Activated CD4-positive, alpha-beta T cell treated with anti-CD3 and anti-CD28 coated beads, Interleukin-10, Interleukin-2, amounts not matched to agents 100 ng/mL and 50 ng/mL, durations not matched to agents 16 hours and 8 hours (primary cell): ENCODE measurements around the gene TCERG1L.
"Not testable (repeated sequence)": the region's sequence is repeated elsewhere in the genome, so short reads cannot be mapped to it uniquely, and the experiment has no call there.

Experiments
- DNase-seq: peaks from one replicate; pipeline ENCODE4 v3.0.0-alpha.2; 2020

The TCERG1L gene

DNA sequence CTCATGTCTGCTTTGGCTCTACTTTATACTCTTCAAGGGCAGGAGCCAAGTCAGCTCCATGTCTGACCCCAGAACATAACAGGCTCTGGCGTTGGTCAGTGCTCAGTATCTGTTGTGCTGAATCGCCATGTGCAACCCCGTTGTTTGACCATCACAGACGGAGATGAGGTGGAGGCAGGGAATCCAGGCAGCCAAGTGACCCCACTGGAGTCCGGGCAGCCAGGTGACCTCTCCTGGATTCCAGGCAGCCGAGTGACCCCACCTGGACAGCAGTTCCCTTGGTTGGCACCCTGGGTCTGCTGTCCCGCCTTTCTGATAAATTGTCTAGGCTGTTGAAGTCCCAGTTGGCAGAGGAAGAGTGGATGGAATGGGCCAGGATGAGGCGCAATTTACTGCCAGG, 232.2 kb downstream of the TCERG1L start:
- DNase-seq: no peak

DNA sequence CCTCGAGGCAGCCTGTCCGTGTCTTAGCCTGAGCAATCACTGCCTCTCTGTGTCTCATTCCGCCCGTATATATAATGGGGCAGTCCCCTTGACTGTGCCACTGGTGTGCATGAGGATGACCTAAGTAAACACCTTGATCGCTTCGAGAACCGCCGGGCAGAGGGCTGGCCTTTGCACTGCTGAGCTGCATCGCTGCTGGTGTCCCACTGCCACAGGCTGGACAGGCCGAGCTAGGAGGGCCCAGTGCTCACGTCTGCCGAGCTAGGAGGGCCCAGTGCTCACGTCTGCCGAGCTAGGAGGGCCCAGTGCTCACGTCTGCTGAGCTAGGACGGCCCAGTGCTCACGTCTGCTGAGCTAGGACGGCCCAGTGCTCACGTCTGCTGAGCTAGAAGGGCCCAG, 232.6 kb downstream of the TCERG1L start:
- DNase-seq: not testable (repeated sequence)

DNA sequence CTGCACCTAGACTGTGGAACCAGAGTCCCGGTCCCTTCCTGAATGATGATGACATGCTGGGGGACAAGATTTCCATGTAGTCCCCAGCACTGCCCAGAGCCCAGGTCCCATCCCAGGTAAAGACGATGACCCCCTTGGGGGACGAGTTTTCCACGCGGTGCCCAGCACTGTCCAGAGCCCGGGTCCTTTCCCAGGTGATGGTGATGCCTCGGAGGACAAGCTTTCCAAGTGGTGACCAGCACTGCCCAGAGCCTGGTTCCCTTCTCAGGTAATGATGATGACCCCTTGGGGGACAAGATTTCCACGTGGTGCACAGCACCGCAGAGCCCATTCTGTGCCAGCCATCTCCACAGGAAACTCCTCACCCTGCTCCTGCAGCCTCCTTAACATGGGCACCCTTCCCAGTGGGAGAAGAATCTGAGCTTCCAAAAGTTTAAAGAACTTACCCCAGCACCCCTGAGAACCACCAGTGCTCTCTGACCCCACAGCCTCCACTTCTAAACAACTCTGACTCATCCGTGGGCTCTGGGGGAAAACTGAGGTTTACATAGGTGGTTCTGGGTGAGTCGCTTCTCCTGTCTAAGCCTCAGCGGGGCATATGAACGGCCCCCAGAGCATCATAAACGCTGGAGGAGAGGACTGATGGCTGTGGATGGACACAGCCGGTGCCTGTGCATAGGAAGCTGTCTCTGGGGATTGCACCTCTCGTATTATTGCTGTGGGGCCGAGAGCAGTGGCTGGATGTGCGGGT, 233.2 kb downstream of the TCERG1L start:
- DNase-seq: no peak

DNA sequence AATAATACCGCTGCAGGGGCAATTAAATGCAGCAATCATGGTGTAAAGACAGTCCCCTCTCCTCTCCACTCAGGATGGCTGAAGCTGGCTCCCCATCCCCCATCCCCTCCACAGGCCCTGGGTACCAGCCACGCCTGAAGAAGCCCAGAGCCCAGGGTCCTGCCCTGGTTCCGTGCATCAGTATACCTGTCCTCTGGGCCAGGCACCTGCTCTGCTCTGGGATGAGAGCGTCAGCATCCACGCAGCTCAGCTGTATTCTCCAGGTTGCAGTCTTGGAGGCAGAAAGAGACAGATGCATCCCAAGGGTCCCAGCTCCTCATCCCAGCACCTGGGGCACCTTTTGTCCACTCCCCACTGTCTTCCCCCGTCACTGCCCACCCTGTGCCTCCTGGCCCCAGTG, 233.8 kb downstream of the TCERG1L start:
- DNase-seq: no peak

DNA sequence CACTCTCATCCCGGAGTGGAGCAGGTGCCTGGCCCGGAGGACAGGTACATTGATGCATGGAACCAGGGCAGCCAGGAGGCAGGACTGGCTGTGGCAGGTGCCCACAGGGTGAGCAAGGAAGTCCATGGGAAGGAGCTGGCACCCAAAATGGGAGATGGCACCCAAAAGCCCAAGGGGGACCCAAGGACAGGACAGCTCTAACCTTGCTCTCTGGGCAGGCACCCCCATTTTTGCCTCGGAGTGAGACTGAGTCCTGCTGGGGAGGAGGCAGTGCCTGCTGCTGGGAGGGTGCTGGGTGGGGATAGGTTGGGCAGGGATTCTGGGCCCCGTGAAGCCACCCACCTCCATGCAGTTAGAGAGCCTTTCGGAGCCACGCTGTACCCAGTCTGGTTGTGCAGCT, 234.5 kb downstream of the TCERG1L start:
- DNase-seq: no peak

DNA sequence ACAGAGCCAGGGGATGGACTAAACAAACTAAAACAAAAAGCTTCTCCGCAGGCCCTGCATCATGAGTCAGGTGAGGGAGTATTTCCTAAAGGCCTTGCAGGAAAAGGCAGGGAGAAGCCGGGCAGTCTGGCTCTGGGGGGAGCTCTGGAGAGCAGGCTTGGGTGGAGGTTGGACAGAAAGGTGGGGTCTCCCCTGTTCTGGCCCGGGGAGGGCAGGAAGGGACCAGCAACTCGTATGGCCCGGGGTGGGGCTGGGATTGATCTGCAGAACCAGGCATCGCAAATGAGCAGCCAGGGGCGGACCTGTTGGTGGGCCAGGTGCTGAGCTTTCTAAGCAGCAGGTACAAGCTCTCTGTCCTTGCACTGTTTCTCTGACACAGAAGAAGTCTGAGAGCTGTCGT, 235.2 kb downstream of the TCERG1L start:
- no peak for DNase-seq

DNA sequence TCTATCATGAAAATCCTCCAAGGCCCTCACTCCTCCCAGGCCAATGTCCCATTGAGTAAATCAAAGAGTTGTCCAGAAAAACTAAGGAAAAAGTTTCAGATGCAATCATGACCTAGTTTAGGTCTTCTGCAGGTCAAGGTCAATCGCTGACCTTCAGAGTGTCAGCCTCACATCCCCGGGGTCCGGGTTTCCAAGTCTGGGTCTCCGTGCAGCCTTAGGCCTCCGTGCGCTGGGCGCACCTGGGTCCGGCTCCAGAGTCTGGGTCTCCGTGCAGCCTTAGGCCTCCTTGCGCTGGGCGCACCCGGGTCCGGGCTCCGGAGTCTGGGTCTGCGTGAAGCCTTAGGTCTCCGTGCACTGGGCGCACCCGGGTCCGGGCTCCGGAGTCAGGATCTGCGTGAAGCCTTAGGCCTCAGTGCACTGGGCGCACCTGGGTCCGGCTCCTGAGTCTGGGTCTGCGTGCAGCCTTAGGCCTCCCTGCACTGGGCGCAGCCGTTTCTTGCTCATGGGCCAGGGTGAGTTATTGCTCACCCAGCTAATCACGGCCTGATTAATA, 236.2 kb downstream of the TCERG1L start:
- no peak for DNase-seq

DNA sequence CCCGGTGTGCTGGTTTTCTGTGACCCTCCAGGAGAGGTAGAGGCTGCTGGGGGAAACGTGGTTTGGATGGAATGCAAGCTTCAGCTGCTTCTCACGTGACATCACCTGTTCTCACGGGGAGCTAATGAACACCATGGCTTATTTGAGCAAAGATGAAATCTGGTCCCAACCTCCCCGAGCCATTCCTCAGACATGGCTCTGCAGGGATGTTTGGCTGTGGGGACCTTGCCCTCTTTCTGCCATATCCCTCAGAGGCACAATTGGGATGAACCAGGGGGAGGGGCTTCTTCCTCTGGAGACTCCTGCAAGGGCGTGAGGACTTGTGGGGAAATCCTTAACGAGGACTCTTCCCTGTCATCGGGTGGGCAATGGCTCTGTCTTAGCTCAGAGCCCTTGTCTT, 236.8 kb downstream of the TCERG1L start:
- DNase-seq: no peak

DNA sequence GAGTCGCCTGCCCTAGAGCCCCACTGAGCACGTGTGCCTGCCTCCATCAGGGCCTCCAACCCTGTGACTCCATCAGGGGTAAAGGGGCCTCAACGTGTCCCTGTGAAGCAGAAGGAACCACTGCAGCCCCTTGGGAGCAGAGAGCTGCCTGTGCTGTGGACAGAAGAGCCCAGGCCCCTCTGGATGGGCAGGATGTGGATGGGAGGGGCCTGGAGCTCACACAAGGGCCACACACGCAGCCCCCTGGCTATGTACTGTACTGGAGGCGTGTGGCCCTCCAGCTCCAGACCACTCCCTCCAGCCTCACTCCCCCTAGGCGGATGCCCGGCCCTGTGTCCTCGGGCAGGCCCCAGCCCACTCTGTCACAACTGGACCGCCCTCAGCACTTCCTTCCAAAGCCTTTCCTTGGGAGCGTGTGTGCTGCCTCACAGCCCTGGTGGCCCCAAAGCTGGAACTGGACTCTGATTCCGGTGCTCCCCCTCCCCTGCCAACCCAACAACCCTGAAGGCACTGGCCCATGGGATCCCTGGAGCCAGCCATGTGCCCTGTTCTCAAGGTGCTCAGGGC, 238.0 kb downstream of the TCERG1L start:
- no peak for DNase-seq

DNA sequence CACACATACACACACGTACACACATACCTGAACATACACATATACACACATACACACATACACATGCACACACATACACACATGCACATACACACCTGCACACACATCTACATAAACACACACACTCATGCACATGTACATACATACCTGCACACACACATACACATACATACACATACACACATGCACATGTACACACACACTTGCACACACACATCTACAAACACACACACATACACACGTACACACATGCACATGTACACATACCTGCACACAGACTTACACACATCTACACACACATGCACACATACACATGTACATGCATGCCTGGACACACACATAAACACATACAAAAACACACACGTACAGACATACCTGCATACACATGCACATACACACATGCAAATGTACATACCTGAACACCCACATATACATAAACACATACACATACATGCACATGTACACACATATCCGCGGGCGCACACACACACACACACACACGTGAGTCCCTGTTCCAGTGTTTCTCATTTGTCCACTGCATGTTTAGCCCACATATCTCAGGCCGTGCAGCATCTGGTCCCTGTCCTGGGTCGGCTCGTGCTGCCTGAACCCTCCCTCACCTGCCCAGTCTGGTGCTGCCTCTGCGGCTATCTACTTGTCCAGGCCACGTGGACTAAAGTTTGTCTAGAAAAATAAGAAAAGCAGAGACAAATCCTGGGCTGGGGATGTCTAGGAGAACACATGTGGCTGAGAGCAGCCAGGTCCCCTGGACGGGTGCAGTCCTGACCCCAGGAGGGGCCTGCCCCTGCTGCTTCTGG, 238.7 kb downstream of the TCERG1L start:
- no peak for DNase-seq

DNA sequence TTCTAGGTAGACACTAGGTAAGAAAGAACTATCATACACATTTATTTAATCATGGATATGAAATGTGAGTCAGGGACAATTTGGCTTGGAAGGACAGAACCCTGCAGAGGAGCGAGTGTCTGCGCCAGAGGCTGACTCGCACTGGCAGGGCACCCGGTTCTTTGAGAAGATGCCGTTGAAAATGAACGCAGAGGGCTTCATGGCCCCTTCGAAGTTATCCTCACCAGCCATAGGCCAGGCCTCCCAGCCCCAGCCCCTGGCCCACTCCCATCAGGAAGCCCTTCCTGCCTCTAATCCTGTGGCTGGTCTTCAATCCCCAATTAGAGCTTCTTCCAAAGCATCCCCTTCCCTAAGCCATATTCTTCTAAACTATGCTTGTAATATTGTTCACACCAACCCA, 239.8 kb downstream of the TCERG1L start:
- DNase-seq: no peak

DNA sequence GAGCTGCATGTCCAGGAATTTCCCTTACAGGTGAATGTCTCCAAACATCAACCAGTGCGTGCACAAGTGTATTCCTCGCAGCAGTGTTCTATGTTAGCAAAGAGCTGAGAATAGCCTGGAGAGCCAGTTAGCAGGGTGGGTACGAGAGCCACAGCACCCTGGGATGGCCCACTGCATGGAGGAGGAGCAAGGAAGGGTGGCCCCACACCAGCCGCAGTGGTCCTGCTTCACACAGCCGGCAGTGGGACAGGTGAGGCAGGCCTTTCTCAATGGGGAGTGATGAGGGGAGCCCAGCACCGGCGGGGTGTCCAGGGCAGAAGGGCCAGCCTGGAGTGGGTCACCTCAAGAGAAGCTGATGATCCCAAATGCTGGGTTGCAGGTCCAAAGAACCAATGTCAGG, 240.7 kb downstream of the TCERG1L start:
- no peak for DNase-seq

DNA sequence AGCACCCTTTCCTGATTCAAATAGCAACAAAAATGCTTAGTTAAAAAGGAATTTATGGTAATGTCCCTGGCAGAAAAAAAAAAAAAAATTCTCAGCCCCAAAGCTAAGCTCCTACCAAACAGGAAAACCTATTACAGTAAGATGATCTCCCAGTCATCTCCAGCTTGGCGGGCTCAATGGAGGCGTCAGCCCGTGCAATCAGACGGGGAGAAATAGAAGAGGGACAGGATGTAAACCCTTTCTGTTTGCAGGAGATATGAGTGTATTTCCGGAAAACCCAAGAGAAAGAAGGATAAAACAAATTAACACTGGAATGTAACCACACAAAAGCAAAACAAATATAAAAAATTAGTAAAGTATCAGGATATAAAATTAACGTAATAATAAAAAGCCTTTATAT, 242.8 kb downstream of the TCERG1L start:
- no peak for DNase-seq

DNA sequence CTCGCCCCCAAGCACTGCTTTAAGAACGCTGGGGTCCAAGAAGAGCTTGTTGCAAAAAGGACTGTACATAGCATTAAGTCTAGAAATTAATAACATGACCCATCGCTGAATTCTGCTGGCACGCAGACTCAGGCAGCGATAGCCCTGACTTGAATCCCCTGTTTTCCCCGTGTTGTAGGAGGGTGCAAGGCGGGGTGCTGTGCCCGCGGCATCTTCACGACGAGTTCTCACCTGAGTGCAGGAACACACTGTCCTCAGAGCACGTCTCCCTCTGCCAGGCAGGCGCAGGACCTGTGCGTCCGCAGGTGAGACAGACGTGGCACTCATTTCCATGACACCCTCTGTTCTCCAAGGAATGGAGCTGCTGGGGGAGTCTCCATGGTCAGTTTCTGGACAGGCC, 243.2 kb downstream of the TCERG1L start:
- no peak for DNase-seq

DNA sequence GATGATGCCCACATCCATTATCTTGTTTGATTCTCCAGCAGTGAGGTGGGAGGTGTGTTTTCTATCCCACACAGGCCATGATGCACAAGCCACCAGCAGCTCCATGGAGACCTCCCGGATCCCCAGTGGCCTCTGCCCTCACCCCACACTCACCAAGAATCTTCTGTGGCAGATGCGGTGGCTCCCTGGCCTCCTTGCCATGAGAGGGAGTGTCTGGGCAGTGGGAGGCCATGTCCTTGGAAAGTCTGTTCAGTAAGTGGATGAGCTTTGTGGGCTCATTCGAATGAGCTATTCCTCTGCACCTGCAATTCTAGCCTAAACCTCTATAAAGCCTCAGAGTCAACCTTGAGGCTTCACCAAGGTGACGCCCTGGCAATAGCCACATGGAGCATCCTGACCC, 243.8 kb downstream of the TCERG1L start:
- DNase-seq: no peak

DNA sequence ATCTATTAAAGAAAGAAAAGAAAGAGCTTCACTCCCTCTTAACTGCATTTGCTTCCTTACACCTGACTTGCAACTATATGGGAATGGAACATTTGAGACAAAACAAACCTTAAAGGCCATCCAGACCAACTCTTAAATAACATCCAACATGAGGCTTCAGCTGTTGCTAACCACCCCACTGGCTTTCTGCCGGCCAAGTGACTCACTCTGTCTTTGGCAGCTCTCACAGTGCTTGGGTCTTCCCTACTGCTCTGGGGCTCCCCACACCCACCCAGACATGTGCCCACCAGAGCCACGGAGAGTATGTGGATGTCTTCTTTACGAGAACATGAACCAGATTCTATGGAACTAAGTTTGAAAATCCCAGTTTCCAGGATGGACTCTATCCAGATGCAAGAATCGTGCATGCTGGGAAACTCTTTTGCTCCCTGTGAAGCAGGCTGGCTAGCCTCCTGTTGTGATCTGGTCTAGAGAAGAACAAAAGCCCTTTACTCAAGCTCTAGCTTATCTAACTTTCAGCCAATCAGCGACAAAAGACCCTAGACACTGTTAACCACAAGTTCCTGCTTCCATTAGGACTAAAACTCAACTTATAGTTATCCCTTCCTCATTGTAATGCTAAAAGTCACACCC, 245.7 kb downstream of the TCERG1L start:
- no peak for DNase-seq

DNA sequence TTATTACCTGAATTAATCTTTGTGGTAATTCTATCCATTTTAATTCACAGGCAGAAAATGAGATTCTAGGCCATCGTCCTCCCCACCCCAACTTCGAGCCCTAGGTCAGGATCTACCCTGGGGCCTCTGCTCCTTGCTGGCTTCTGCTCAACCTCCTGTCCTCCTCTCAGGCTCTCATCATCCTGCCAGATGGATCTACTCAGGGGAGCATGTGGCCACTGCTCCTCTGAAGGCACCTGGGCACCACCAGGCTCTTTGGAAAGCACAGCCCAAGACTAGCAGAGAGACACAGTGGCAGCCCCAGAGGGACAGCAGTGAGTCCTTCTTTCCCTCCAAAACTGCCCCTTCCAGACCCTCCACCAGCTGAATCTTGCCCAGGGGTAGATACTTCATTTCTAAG, 248.2 kb downstream of the TCERG1L start:
- DNase-seq: no peak

DNA sequence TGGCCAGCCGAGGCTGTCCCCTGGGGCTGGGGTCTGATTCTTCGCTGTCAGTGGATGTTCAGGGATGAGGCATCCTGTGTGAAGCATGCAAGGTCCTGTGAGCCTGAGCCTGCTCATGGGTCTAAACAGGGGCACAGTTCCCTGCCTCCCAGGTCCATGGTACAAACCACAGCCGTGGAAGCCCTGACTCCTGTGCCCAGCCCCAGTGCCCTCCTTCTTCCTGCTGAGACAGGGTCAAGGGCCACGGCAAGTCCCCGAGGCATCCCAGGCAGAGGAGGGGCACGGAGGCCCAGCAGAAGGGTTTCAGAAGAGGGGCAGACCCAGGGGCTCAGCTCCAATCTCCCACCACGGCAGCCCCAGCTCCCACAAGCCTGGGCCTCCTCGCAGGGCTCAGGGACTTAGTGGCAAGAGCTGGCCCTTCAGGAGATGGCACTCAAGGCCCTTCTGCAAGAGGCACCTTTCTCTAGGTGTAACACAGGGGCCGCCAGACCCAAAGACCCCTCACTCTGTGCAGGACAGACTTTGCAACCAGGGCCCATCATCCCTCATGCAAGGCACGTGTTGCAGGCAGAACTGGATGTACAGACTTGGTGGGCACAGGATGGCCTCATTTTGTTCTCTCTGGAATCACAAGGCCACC, 248.8 kb downstream of the TCERG1L start:
- no peak for DNase-seq

DNA sequence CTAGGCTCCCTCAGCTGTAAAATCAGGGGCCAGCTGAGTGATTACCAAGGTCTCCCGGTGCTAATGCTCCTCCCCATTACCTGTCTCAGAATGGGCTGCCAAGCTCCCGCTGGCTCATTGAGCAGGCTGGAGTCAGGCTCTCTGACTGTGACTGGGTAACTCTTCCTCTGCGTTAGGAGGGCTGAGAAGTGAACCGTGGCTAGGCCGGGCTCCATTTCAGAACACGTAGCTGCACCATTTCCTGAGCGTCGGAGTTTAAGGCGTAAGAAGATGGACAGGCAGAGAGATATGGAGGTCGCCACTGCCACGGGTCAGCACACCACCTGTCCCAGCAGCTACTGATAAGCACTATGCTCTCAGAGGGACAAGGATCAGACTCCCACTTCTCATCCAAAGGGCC, 250.3 kb downstream of the TCERG1L start:
- no peak for DNase-seq

DNA sequence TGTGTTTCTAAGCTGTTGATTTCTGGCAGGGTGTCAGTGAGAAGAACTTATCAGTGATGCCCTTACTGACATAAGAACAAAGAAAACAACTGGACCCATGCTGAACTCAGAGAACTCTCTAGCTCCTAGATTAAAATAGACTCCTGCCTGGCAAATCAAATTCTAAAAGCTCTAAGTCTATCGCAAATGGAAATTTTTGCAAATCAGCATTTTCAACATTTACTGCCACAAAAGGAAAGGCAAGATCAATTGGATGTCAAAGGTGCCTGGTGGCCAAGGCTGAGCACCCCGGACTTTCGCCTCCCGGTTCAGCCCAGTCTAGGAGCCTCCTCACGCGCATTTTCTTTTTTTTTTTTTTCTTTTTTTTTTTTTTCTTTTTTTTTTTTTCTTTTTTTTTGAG, 251.6 kb downstream of the TCERG1L start:
- DNase-seq: no peak

DNA sequence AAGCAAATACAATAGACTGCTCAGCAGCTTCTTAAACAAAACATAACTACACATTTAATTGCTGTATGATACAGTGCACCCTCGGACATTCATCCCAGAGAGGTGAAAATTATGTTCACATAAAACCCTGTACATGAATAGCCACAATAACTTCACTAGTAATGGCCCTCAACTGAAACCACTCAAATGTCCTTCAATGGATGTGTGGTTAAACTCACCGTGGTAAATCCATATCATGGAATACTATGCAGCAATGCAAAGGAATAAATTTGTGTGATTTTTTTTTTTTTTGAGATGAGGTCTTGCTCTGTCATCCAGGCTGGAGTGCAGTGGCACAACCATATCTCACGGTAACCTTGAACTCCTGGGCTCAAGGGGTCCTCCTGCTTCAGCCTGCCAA, 252.7 kb downstream of the TCERG1L start:
- no peak for DNase-seq

DNA sequence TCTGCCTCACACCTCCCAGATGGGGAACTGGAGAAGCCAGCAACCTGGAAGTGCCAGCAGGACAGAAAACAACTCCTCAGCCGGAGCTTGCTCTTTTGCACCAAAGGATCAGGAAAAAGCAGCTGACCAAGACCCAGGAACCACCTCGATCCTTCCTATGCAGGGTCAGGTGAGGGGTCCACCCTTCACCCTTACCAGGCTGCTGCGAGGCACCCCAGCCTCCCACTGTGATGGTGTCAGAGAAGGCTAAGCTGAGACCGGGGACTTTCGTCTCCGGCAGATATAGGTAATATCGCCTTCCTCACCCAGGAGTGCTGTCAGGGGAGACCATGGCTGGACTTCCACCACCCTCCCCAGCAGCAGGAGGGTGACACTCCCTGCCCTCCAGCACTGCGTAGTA, 254.7 kb downstream of the TCERG1L start:
- DNase-seq: no peak

DNA sequence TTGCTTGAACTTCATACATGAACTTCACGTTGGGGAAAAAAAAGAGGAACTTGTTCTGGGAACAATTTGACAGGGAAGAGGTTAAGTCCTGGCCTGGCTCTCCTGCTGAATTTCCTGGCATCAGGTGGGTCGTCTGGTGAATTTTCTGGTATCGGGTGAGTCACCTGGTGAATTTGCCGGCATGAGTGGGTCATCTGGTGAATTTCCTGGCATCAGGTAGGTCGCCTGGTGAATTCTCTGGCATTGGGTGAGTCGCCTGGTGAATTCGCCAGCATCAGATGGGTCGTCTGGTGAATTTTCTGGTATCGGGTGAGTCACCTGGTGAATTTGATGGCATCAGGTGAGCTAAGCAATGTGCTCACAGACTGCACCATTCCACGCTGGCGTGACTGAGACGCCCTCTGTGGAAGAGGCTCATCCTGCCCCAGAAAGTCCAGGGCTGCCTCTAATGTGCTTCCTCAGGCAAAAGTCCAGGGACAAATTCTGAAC, 255.4 kb downstream of the TCERG1L start:
- DNase-seq: no peak
